Vagina (tissue), 2 donors: Measurements from ENCODE around the gene XIRP2.

Experiments used
- CTCF ChIP-seq, 3 experiments: fragments of 450-650 bp in 2 of 3; fragments of 200-600 bp in 1 of 3; sonication (generic) in 1 of 3; IDR thresholded peaks; one replicate each; pipeline ENCODE4 v1.5.1; 2017 to 2019; ENCODE audit warnings: antibody characterized with exemption in 3 of 3, mild to moderate bottlenecking in 2 of 3, moderate library complexity in 2 of 3
- POLR2A ChIP-seq, 2 donors: fragments of 450-650 bp; IDR thresholded peaks; one replicate each; pipeline ENCODE4 v1.6.1; 2017; ENCODE audit warnings: antibody characterized with exemption in 2 of 2, mild to moderate bottlenecking in 2 of 2, moderate library complexity in 2 of 2
- POLR2AphosphoS5 ChIP-seq, 2 donors: sonication (generic); formaldehyde crosslinking; IDR thresholded peaks; one replicate each; pipeline ENCODE4 v1.9.0; 2017; ENCODE audit warnings: antibody characterized with exemption in 2 of 2, mild to moderate bottlenecking in 2 of 2, low read depth in 1 of 2; ENCODE audit not compliant: insufficient read depth in 1 of 2

DNA sequence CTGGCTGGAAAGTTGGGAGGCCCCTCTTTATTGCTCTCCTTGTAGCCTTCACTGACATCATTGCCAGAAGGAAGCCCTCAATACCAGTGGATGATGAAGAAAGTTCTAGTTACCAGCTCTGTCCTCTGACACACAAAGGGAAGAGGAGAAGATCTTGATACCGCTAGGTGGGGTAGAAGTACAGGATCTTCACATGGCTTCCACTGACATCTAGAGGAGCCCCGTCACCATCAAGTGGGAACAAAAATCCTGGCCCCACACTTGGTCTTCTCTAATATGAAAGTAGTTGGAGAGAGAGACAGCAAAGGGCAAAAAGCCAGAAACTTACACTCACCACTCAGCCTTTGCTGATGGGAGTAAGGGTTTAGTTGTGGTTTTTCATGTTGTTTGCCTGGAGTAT, 12.4 kb downstream of the XIRP2 start:
- no peak for TF ChIP-seq POLR2AphosphoS5 (IDR thresholded peaks at IDR 0.05; ENCODE audit: insufficient read depth in 1 of 2, low read depth in 1 of 2)
- TF ChIP-seq CTCF (IDR thresholded peaks at IDR 0.05): no peak
- TF ChIP-seq POLR2A (IDR thresholded peaks at IDR 0.05): no peak
